ENCODE data around the gene ZNF524. TPM values are rescaled to one million over a fixed set of nuclear protein-coding genes. Genes with fewer than 3 reads are reported as not detected.
A peak's percentile ranks its signal among the peaks of the same experiment; 100 is the strongest.
"Not testable (repeated sequence)": the region's sequence is repeated elsewhere in the genome, so short reads cannot be mapped to it uniquely, and the experiment has no call there.

Gene ZNF524
- total RNA-seq, 1 donor from 2014 or later: 6.7 TPM

- TF ChIP-seq, protein P1, sequence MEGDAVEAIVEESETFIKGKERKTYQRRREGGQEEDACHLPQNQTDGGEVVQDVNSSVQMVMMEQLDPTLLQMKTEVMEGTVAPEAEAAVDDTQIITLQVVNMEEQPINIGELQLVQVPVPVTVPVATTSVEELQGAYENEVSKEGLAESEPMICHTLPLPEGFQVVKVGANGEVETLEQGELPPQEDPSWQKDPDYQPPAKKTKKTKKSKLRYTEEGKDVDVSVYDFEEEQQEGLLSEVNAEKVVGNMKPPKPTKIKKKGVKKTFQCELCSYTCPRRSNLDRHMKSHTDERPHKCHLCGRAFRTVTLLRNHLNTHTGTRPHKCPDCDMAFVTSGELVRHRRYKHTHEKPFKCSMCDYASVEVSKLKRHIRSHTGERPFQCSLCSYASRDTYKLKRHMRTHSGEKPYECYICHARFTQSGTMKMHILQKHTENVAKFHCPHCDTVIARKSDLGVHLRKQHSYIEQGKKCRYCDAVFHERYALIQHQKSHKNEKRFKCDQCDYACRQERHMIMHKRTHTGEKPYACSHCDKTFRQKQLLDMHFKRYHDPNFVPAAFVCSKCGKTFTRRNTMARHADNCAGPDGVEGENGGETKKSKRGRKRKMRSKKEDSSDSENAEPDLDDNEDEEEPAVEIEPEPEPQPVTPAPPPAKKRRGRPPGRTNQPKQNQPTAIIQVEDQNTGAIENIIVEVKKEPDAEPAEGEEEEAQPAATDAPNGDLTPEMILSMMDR (IDR thresholded peaks at IDR 0.05; ENCODE audit: partially characterized antibody, unreplicated experiment): no peak
- H3K27me3 Mint-ChIP-seq (ENCODE audit: unreplicated experiment): peaks cover 11% of the 10 kb centered on the region
- H3K4me3 Mint-ChIP-seq (ENCODE audit: unreplicated experiment): peak overlapping the region; percentile 76
- peaks cover 4% of the 10 kb centered on the region for H3K36me3 Mint-ChIP-seq (ENCODE audit: unreplicated experiment)
- peaks cover 4% of the 10 kb centered on the region for H3K4me1 Mint-ChIP-seq (ENCODE audit: low read depth, unreplicated experiment)
- no peak for DNase-seq
- H3K27ac Mint-ChIP-seq (ENCODE audit: unreplicated experiment): peak overlapping the region; percentile 72
- peaks cover 18% of the 10 kb centered on the region for H3K9me3 Mint-ChIP-seq (ENCODE audit: unreplicated experiment)
Measured at GRCh38 chr19:55581823-55582223, 18.3 kb upstream of the ZNF524 start.

GRCh38 chr19:55582284-55582683, 17.8 kb upstream of the ZNF524 start:
- DNase-seq; H3K27me3 Mint-ChIP-seq (ENCODE audit: unreplicated experiment); H3K4me1 Mint-ChIP-seq (ENCODE audit: low read depth, unreplicated experiment); H3K27ac Mint-ChIP-seq (ENCODE audit: unreplicated experiment); H3K36me3 Mint-ChIP-seq (ENCODE audit: unreplicated experiment): not testable (repeated sequence)
- peak overlapping the region; percentile 76 for H3K4me3 Mint-ChIP-seq (ENCODE audit: unreplicated experiment)
- H3K9me3 Mint-ChIP-seq (ENCODE audit: unreplicated experiment): peaks cover 15% of the 10 kb centered on the region

DNA sequence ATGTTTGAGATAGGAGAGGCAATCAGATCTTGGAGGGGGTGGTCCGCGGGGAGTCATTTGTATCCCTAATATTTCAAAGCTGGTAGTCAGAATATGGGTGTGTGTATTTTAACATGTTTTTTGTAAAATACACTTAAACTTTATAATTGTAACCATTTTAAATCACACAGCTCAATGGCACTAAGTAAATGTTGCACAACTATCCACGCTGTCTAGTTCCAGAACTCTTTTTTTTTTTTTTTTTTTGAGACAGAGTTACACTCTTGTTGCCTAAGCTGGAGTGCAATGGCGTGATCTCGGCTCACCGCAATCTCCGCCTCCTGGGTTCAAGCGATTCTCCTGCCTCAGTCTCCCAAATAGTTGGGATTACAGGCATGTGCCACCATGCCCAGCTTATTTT, 16.2 kb upstream of the ZNF524 start:
- not testable (repeated sequence) for DNase-seq; H3K4me1 Mint-ChIP-seq (ENCODE audit: low read depth, unreplicated experiment); H3K4me3 Mint-ChIP-seq (ENCODE audit: unreplicated experiment); H3K36me3 Mint-ChIP-seq (ENCODE audit: unreplicated experiment); H3K27ac Mint-ChIP-seq (ENCODE audit: unreplicated experiment); H3K27me3 Mint-ChIP-seq (ENCODE audit: unreplicated experiment)
- H3K9me3 Mint-ChIP-seq (ENCODE audit: unreplicated experiment): peaks cover 15% of the 10 kb centered on the region

- H3K27ac Mint-ChIP-seq (ENCODE audit: unreplicated experiment): no peak overlapping the region
- H3K36me3 Mint-ChIP-seq (ENCODE audit: unreplicated experiment): no peaks in the 10 kb centered on the region
- H3K27me3 Mint-ChIP-seq (ENCODE audit: unreplicated experiment): peaks cover 3% of the 10 kb centered on the region
- H3K9me3 Mint-ChIP-seq (ENCODE audit: unreplicated experiment): peaks cover 11% of the 10 kb centered on the region
- H3K4me3 Mint-ChIP-seq (ENCODE audit: unreplicated experiment): peak overlapping the region; percentile 85
- TF ChIP-seq, protein P1 (IDR thresholded peaks at IDR 0.05; ENCODE audit: partially characterized antibody, unreplicated experiment): no peak
- DNase-seq: no peak
- H3K4me1 Mint-ChIP-seq (ENCODE audit: low read depth, unreplicated experiment): peaks cover 8% of the 10 kb centered on the region
Measured at GRCh38 chr19:55584871-55585270, 15.2 kb upstream of the ZNF524 start.

DNA sequence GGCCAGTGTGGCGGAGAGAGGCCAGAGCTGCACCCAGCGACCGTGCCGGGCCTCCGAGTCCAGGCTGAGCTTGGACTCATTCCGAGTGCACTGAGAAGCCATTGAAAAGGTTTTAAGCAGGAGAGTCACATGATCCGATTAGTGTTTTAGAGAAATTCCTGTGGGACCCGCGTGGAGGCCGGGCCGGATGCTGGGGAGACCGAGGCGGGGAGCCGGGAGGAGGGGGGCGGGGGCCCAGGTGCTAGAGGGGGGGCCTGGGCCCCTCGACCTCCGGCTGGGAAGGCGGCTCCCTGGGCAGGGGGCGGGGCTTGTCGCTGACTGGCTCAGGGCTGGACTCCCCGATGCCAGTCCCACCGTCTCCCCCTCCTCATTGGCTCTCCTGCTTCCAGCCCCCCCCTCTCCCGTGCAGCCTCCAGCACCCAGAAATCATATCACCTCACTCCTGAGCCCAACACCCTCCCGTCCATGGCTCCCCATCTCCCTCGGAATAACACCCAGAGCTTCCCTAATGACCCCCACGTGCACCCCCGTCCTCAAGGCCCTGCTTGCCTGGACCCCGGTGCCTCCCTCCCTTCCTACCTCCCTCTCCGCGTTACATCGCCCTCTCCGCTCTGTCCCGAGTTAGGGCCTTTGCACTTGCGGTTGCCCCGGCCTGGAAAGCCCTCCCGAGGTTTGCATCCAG, 14.3 kb upstream of the ZNF524 start:
- DNase-seq: peak; percentile 92
- peaks cover 8% of the 10 kb centered on the region for H3K4me1 Mint-ChIP-seq (ENCODE audit: low read depth, unreplicated experiment)
- no peaks in the 10 kb centered on the region for H3K36me3 Mint-ChIP-seq (ENCODE audit: unreplicated experiment)
- TF ChIP-seq, protein P1 (IDR thresholded peaks at IDR 0.05; ENCODE audit: partially characterized antibody, unreplicated experiment): no peak
- peak overlapping the region; percentile 95 for H3K27ac Mint-ChIP-seq (ENCODE audit: unreplicated experiment)
- peaks cover 7% of the 10 kb centered on the region for H3K9me3 Mint-ChIP-seq (ENCODE audit: unreplicated experiment)
- peak overlapping the region; percentile 89 for H3K4me3 Mint-ChIP-seq (ENCODE audit: unreplicated experiment)
- H3K27me3 Mint-ChIP-seq (ENCODE audit: unreplicated experiment): peaks cover 5% of the 10 kb centered on the region

DNA sequence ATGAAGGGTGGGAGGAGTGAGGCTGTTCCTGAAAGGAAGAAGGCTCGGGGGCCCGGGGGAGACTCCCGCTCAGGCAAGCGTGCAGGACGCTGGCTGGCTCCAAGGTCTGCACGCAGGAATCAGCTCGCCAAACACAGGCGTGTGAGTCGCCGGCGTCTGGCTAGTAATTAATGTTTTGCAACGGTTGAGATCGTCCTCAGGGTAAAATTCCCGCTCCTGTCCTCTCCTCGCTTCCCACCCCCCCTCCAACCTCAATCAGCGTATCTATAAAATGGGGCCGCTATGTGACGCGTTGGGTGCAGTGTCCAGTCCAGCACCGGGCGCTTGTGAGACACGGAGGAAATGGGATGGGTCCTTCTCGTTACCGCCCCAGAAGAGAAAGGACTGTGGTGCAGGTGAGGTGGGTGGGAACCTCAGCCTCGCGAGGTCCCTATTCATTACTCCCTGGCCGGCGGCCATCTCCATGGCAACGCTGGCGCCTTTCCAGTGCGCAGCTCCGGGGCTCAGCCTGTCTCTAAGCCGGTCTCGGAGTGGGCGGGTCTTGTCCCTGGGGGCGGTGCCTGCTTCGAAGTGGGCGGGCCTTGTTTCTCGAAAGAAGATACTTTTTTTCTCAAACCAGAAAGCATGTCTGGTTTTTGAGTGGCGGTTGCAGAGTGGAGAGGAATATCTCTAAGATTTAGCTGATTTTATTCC, 13.0 kb upstream of the ZNF524 start:
- H3K27ac Mint-ChIP-seq (ENCODE audit: unreplicated experiment): peak overlapping the region; percentile 64
- peak; percentile 97 for DNase-seq
- H3K36me3 Mint-ChIP-seq (ENCODE audit: unreplicated experiment): no peaks in the 10 kb centered on the region
- H3K4me1 Mint-ChIP-seq (ENCODE audit: low read depth, unreplicated experiment): peaks cover 8% of the 10 kb centered on the region
- peaks cover 7% of the 10 kb centered on the region for H3K9me3 Mint-ChIP-seq (ENCODE audit: unreplicated experiment)
- peak overlapping the region; percentile 89 for H3K4me3 Mint-ChIP-seq (ENCODE audit: unreplicated experiment)
- TF ChIP-seq, protein P1 (IDR thresholded peaks at IDR 0.05; ENCODE audit: partially characterized antibody, unreplicated experiment): no peak
- H3K27me3 Mint-ChIP-seq (ENCODE audit: unreplicated experiment): peaks cover 12% of the 10 kb centered on the region

Data from glutamatergic neuron (in vitro differentiated cells).